ENCODE results near the gene HLA-DMB.

- TF ChIP-seq CTCF (IDR thresholded peaks at IDR 0.05), result no peak
- no peak for TF ChIP-seq ZFX (IDR thresholded peaks at IDR 0.05; ENCODE audit: borderline replicate concordance)
Observed at GRCh38 chr6:32968093-32968866, 27.5 kb upstream of the HLA-DMB start, which contains the start of gene BRD2.

Data from 22Rv1 (cell line).